Mesodermal cell (in vitro differentiated cells): ENCODE results near the gene ID1.
A peak's percentile ranks its signal among the peaks of the same experiment; 100 is the strongest.
"Not testable (repeated sequence)": the region's sequence is repeated elsewhere in the genome, so short reads cannot be mapped to it uniquely, and the experiment has no call there.

Source experiments
- H3K27ac ChIP-seq: 2 replicates; pipeline ENCODE4 v1.7.0; 2013; ENCODE audit warnings: mild to moderate bottlenecking, low read depth, low read length, moderate library complexity; ENCODE audit not compliant: severe bottlenecking
- H3K36me3 ChIP-seq: 2 replicates; pipeline ENCODE4 v1.7.1; 2013; ENCODE audit warnings: mild to moderate bottlenecking, low read length, moderate library complexity; ENCODE audit not compliant: control insufficient read depth, insufficient read depth
- H3K4me1 ChIP-seq: one replicate; pipeline ENCODE4 v1.7.1; 2013; ENCODE audit warnings: mild to moderate bottlenecking, low read length; ENCODE audit not compliant: insufficient read depth, control insufficient read depth, poor library complexity, severe bottlenecking
- H3K4me3 ChIP-seq: 2 replicates; pipeline ENCODE4 v1.7.0; 2013; ENCODE audit warnings: low read length, control low read depth, mild to moderate bottlenecking; ENCODE audit not compliant: insufficient read depth, poor library complexity, severe bottlenecking; ENCODE audit errors: extremely low read depth
- H3K9me3 ChIP-seq: 2 replicates; pipeline ENCODE4 v1.7.1; 2013; ENCODE audit warnings: mild to moderate bottlenecking, low read length, moderate library complexity; ENCODE audit not compliant: control insufficient read depth
- WGBS, 2 experiments: methylation state at CpG; one replicate each; pipeline ENCODE4 v1.1.5; 2013; ENCODE audit warnings: missing lambda C conversion rate in 2 of 2; ENCODE audit not compliant: insufficient coverage in 2 of 2; 5-methylcytosine and 5-hydroxymethylcytosine counted together

The ID1 gene

DNA sequence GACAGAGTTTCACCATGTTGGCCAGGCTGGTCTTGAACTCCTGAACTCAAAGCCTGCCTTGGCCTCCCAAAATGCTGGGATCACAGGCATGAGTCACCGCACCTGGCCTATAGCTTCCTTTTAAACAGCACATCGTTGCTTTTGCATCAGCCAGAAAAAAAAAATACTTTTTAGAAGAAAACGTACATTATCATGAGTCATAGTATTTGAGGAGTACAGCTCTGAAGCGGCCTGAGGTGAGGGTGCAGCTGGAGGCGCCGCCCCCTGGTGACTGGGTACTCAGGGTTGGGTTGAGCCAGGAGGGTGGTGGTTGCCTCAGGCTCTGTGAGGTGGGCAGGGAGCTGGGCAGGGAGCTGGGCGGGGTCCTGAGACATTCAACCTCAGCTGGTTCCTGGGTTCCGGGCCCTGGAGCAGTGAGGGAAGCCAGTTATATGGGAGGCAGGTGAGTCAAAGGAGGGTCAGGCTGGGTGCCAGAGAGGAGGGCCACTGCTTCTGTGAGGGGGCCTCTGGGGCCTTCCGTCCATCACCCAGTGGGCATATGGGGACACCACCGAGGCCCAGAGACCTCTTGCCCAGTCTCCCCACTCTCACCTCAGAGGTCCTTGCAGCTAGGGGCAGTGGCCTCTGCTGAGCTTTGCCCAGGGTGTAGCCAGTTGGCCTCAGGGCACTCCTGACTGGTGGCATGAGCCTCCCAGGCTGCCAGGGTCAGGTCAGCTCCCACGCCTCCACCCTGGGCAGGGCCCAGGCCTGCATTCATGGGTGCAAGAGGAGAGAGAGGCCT is 11.7 kb upstream of the ID1 start:
- WGBS, 2 experiments, result 95% methylated on average over 8 to 9 of the region's 11 CpGs
- no peak overlapping the region for H3K27ac ChIP-seq

DNA sequence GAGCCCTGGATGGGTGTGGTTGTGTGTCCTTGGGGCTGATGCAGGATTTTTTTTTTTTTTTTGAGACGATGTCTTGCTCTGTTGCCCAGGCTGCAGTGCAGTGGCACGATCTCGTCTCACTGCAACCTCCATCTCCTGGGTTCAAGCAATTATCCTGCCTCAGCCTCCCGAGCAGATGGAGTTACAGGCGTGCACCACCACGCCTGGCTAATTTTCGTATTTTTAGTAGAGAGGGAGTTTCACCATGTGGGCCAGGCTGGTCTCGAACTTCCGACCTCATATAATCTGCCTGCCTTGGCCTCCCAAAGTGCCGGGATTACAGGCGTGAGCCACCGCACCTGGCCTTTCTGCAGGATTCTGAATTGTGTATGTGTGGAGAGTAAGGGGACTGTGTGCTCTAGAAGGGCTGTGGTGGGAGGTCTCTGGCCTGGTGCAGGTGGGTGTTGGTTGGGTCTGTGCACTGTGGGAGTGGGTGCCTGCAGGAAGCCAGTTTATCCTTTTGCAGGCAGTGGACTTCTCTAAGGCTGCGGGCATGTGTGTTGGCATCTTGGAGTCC is 11.0 kb upstream of the ID1 start:
- Histone ChIP-seq H3K4me3 (no peak overlapping the region), H3K4me1 (peaks cover 17% of the 10 kb centered on the region), H3K9me3 (no peaks in the 10 kb centered on the region), H3K36me3 (no peaks in the 10 kb centered on the region), H3K27ac (peak overlapping the region; percentile 93)
- WGBS, 2 experiments, result 94 to 97% methylated on average over 9 to 11 of the region's 13 CpGs

More for the DNA sequence above, 11.7 kb upstream of the ID1 start:
- Histone ChIP-seq H3K36me3 (no peaks in the 10 kb centered on the region), H3K4me1 (peaks cover 21% of the 10 kb centered on the region), H3K4me3 (no peak overlapping the region), H3K9me3 (no peaks in the 10 kb centered on the region)

DNA sequence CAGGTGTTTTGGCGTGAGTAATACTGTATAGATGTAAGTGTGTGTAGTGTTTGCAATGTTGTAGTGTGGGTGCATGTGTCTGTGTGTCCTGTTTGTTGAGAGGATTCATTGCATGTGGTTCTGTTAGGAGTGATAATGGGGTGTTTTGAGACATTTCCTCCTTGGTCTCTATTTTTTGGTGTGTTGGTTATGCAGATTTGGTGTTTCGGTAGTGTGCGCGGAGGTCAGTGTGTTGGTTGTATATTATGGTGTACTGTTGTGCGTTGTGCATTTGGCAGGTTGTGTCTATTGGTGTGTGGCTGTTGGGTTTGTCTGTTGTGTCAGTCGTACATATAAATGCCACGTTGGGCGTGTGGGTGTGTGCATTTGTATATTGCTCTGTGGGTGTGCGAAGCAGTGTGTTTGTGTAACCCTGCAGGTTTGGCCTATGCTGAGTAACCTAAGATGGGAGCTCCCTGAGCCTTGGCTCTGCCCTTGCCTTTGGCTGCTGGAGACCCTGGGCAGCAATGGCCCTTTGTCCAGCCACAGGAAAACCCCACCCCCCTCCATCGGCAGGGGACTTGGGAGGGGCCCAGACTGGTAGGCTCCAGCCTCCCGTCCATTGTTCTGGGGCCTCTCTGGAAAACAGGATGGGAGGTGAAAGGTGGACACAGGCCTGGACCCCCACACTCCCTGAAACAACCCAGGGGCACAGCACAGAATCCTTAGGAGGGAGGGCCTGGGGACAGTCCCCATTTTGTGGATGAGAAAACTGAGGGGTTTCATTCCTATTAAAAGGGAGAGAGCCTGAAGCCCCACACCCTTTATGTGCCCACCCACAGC is 10.3 kb upstream of the ID1 start:
- 79 to 97% methylated on average over 4 to 6 of the region's 11 CpGs for WGBS, 2 experiments
- no peaks in the 10 kb centered on the region for H3K9me3 ChIP-seq

DNA sequence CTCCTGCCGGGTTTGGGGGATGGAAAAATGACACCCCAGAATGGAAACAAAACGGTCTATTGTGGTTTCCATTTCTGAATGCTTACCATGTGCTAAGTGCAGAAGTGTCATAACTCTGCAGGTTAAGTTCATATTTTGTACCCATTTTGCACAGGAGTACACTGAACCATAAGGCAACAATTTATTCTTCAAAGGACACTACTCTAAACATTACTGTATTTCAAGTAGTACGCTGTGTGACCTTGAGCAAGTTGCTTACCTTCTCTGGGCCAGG is 9.8 kb upstream of the ID1 start:
- Histone ChIP-seq H3K36me3 (no peaks in the 10 kb centered on the region), H3K4me1 (peaks cover 17% of the 10 kb centered on the region), H3K27ac (peak overlapping the region; percentile 93), H3K9me3 (no peaks in the 10 kb centered on the region), H3K4me3 (no peak overlapping the region)
- 33 to 66% methylated on average over 2 to 3 of the region's 3 CpGs for WGBS, 2 experiments

More for the DNA sequence above, 10.3 kb upstream of the ID1 start:
- H3K36me3 ChIP-seq, result no peaks in the 10 kb centered on the region
- H3K27ac ChIP-seq, result peak overlapping the region; percentile 93
- no peak overlapping the region for H3K4me3 ChIP-seq
- peaks cover 17% of the 10 kb centered on the region for H3K4me1 ChIP-seq

DNA sequence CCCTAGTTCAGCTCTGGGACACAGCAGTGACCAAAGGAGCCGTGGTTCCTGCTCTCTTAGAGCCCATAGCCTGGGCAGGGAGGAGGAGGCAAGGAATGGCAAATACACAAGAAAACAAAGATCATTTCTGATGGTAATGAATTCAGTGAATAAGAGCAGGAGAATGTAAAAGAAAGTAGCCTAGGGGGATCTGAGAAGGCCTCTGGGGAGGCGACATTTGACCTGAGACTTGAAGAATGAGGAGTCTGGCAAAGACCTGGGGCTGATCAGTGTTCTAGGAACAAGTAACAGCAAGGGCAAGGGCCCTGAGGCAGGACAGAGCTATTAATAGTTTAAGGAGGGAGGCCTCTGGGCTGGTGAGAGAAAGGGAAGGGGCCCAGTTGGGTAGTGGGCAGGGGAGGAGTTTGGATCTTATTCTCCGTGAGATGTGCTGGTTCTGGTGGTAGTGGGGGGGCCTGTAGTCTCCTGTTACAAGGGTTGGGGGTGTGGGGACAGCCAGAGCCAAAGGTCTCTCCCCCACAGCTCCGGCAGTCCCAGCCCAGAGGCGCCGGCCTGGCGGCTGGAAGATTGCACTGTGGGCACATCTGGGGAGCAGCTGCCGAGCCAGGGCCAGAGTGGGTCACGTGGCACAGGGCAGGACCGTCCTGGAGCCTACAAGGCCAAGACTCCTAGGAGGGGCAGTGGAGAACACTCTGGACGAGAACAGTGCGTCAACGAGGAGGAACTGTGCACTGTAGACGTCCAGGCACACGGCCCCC is 9.3 kb upstream of the ID1 start:
- Histone ChIP-seq H3K27ac (peak overlapping the region; percentile 93), H3K4me1 (peaks cover 17% of the 10 kb centered on the region), H3K9me3 (no peaks in the 10 kb centered on the region), H3K36me3 (no peaks in the 10 kb centered on the region), H3K4me3 (no peak overlapping the region)
- WGBS, 2 experiments, result 50 to 57% methylated on average over 10 to 12 of the region's 15 CpGs

DNA sequence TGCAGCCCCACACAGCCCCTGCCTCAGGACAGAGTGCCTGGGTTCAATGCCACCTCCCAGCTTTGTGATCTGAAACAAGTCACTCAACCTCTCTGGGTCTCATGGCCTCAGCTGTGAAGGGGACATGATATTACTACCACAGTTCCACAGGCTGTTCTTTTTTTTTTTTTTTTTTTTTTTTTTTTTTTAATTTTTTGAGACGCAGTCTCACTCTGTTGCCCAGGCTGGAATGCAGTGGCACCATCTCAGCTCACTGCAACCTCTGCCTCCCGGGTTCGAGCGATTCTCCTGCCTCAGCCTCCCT is 8.7 kb upstream of the ID1 start:
- peak overlapping the region; percentile 93 for H3K27ac ChIP-seq
- not testable (repeated sequence) for H3K4me3 ChIP-seq
- 83 to 97% methylated on average over 3 to 4 of the region's 4 CpGs for WGBS, 2 experiments

DNA sequence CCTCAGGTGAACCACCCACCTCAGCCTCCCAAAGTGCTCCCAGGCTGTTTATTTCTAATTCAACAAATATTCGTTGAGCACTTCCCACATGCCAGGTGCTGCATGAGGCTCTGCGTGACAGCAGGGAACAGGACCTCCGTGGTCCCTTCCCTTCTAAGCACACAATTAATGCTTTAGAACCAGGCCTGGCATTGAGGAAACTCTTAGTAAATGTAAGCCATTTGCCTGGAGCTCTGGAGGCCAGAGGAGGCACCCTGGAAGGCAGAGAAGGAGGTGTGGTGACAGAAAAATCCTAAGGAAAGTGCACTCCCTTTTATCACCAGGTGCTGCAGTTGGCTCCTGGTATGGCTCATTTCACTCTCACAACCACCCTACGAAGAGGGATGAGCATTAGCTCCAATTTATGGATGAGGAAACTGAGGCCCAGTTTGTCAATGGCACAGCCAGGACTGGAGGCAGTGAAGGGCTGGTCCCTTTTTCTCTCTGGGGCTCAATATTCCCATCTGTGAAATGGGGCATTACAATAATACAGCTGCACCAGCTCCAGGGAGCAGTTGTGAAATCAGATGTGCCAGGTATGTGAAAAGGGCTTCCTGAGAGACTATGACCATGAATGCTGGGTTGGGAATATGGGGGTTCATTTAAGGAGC is 8.1 kb upstream of the ID1 start:
- Histone ChIP-seq H3K4me1 (peaks cover 19% of the 10 kb centered on the region), H3K27ac (peak overlapping the region; percentile 60), H3K4me3 (no peak overlapping the region), H3K36me3 (no peaks in the 10 kb centered on the region), H3K9me3 (no peaks in the 10 kb centered on the region)
- 68 to 76% methylated on average over 3 to 4 of the region's 4 CpGs for WGBS, 2 experiments

More for the DNA sequence above, 8.7 kb upstream of the ID1 start:
- H3K36me3 ChIP-seq, H3K9me3 ChIP-seq: not testable (repeated sequence)
- peaks cover 17% of the 10 kb centered on the region for H3K4me1 ChIP-seq

DNA sequence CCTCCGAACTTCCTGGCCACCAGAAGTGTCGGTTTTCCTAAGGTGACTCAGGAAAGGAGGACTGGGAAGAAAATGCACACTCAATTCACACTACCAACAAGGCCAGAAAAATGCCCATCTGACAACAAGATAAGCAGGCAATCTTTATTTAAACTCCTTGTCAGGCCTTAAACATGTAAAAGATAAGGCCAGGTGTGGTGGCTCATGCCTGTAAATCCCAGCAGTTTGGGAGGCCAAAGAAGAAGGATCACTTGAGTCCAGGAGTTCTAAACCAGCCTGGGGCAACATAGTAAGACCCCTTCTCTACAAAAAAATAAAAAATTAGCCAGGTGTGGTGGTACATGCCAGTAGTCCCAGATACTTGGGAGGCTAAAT is 7.6 kb upstream of the ID1 start:
- no CpG with 5 or more reads among the region's 2 CpGs for whole genome bisulfite sequencing, 2 experiments
- no peak overlapping the region for H3K4me3 ChIP-seq
- no peaks in the 10 kb centered on the region for H3K36me3 ChIP-seq
- no peak overlapping the region for H3K27ac ChIP-seq
- H3K4me1 ChIP-seq, result peaks cover 21% of the 10 kb centered on the region
- no peaks in the 10 kb centered on the region for H3K9me3 ChIP-seq

DNA sequence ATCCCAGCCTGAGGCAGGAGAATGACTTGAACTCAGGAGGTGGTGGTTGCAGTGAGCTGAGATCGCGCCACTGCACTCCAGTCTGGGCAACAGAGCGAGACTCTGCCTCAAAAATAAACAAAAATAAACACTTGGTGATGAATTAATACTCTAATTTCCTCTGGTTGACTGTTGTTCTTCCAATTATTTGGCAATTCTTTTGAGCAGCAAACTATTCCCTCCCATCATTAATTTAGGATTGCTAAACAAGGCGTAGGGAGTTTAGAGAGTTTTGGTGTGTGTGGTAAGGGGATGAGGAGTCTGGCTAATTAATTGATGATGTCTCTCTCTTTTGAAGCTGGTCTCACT is 2.7 kb upstream of the ID1 start:
- H3K27ac ChIP-seq, result peak overlapping the region; percentile 99
- no peak overlapping the region for H3K4me3 ChIP-seq
- peaks cover 19% of the 10 kb centered on the region for H3K36me3 ChIP-seq
- H3K9me3 ChIP-seq, result no peaks in the 10 kb centered on the region
- no CpG with 5 or more reads among the region's 4 CpGs for WGBS, 2 experiments
- peaks cover 15% of the 10 kb centered on the region for H3K4me1 ChIP-seq

DNA sequence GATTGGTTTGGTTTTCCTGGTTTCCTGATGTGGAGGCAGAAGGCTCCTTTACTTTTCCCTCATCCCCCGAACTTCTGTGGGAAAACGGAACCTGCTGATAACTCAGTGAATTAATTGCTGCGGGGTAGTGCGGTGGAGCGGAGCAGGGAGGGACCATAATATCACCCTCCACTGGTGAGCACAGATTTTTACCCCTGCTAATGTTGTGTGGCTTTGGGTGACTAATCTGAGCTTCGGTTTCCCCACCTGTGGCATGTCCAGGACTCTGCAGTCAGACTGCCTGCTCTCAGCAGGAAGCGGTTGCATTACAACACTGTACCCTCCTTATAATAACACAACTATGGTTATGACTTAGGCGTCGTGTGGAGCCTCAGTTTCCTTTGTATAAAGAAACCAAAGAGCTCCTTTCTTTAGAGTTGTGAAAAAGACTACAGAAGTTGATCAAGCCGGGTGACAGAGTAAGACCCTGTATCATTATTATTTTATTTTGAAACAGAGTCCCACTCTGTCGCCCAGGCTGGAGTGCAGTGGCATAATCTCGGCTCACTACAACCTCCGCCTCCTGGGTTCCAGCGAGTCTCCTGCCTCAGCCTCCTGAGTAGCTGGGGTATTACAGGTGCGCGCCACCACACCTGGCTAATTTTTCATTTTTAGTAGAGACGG is 2.2 kb upstream of the ID1 start:
- Histone ChIP-seq H3K36me3 (peaks cover 19% of the 10 kb centered on the region), H3K9me3 (no peaks in the 10 kb centered on the region), H3K4me3 (no peak overlapping the region), H3K27ac (peak overlapping the region; percentile 99), H3K4me1 (peaks cover 20% of the 10 kb centered on the region)
- 87 to 91% methylated on average over 11 of the region's 17 CpGs for WGBS, 2 experiments
